Activated CD4-positive, alpha-beta T cell treated with anti-CD3 and anti-CD28 coated beads, Interleukin-2, amount 50 U/mL, for 1 hour (primary cell): ENCODE measurements around the gene TNS1.

ENCODE experiments used
- DNase-seq: peaks from one replicate; pipeline ENCODE4 v3.0.0-alpha.2; 2020

Gene TNS1

DNA sequence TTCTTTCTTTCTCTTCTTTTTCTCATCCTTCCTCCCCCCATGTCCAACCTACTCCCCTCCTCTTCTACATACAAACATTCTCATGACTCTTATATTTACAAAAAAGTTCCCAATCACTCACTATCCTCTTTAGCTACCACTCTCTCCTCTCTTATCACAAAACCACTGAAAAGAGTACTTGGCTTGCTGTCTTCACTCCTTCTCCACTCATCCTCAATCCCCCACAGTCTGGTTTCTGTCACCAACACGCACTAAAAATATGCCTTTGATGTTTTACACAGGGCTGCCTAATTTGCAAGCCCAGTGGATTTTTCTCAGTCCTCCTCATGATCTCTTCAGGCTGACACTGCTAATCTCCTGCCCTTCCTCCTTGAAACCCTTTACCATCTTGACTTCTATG, 159.5 kb downstream of the TNS1 start:
- DNase-seq = no peak

DNA sequence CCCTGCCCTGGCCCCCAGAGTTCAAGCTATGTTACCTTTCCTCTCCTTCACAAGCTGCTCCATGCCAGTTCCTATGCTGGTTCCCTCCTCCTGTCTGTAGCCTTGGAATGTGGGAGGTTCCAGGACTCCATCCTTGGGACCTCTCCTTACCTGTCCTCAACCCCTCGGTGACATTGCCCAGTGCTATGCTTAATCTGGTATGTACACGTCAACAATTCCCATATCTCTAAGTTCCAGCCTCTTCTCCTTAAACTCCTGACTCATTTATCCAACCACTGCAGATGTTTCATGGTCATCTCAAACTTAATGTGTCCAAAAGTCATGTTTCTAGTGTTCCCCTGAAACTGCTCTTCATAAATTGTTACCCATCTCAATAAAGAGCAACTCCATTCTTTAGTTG, 160.8 kb downstream of the TNS1 start:
- no peak for DNase-seq

DNA sequence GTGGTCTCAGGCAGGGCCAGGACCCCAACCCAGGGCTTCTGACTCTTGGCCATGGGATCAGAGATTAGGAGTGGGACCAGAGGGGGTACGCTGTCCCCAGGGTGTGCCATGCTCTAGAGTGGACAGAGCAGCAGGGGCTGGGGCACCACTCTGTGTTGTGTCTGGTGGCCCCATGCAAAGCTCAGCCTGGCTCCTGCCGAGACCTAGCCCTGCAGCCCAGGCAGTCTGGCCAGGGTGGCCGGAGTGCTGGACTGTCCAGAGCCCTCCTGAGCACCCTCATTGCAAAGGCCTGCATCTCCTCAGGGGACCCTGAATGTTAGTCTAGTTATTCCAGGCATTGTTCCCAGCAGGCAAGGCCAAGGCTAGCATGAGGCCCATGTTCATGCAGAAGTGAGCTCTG, 162.3 kb downstream of the TNS1 start:
- DNase-seq = no peak

DNA sequence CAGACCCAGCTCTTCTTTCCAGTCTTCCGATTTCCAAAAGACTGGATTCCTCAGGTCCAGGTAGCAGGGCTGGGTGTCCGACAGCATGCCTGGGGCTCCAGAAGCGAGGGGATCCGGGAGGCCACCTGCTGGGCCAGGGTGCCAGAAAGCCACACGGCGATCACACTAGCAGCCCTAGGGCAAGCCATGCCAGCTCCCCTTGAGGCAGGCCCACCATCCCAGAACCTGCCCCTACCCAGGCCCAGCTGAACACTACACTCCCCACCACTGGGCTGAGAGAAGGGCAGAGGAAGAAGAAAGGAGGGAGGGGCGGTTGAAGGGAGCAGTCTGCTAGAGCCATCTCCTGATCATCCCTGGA, 163.1 kb downstream of the TNS1 start:
- DNase-seq = no peak

DNA sequence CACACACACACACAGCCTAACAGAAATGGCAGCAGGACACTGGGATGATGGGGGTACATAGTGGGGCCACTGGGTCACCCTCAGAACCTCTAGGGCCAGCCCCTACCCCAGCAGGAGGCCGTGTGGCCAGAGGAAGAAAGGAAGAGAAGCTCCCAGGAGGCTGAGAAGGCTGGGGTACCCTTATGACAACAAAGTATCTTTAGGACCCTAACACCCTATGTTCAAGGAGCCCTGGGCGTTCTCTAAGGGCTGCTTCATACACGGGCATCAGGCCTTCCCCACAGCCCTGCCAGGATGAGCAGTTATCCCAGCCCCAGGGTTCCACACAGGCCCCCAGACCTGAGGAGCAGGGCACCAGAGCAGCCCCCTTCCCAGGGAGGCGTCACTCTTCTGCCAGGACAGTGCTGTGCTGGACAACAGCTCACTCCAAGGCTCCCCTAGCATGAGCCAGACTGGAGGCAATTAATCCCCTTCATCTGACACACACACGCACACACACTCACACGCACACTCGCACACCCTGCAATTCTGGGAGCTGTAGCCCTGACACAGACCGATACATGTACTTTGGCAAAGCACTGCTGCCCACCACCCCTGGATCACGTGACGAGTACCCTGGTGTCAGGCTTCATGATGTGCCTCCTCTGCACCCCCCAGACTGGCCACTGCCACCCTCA, 163.6 kb downstream of the TNS1 start:
- DNase-seq = no peak

DNA sequence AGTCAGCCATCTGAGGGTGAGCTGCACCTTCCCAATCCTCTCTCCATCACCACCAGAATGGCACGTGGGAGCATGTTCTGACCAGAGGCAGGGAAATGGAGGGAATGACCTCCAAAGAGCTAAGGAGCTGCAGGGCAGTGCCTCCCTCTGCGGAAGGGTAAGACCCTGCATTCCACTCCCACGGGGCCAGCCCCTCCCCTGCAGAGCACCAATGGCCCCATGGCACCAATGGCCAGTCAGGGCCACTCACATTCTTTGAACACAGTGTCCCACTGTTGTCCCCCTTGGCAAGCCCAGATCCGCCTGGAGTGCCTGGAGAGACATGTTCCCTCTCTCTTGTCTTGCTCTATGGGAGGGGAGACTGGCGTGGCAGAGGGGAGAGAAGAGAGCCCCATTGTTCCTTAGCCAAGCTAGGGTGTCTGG, 164.4 kb downstream of the TNS1 start:
- no peak for DNase-seq

DNA sequence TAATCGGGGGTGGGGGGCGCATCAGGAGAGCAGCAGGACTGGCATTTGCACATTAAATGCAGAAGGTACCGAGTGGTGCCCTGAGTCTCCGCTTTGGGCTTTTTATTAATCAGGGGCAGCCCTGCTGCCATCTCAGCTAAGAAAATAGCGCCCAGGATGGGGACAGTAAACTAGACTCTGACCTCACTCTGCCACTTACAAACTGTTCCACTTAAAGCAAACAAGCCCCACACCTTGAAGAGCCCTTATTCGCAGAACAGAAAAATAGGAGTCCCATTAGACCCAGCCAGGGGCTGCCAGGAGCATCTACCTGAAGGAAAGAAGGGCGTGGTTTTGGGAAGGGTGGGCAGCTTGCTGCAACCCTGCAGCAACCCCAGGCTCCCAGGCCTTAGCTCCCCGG, 165.3 kb downstream of the TNS1 start:
- no peak for DNase-seq

DNA sequence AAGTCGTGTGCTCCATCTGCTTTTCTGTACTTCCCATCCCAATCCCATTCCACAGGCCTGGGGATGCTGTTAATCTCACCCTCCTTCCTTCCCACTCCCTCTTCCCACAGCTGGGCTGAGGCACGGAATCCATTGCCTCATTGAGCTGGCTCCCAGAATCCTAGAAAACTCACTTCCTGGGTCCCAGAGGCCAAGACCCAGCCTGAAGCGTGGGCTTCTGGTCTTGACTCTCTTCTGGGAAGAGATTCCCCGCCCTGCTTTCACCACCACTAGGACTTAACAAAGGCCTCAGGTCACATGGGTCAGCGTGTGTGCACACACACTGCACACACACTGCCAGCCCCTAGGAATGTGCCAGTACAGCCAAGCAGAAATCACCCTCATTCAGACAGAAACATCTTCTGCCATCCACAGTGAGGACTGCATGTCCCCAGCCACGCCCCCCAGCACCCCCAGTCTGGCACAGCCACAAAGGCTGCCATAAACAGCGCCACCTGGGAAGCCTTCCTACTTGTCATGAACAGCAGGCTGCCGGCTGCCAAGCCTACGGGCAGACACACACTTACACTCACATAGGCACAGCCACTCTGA, 165.8 kb downstream of the TNS1 start:
- no peak for DNase-seq

DNA sequence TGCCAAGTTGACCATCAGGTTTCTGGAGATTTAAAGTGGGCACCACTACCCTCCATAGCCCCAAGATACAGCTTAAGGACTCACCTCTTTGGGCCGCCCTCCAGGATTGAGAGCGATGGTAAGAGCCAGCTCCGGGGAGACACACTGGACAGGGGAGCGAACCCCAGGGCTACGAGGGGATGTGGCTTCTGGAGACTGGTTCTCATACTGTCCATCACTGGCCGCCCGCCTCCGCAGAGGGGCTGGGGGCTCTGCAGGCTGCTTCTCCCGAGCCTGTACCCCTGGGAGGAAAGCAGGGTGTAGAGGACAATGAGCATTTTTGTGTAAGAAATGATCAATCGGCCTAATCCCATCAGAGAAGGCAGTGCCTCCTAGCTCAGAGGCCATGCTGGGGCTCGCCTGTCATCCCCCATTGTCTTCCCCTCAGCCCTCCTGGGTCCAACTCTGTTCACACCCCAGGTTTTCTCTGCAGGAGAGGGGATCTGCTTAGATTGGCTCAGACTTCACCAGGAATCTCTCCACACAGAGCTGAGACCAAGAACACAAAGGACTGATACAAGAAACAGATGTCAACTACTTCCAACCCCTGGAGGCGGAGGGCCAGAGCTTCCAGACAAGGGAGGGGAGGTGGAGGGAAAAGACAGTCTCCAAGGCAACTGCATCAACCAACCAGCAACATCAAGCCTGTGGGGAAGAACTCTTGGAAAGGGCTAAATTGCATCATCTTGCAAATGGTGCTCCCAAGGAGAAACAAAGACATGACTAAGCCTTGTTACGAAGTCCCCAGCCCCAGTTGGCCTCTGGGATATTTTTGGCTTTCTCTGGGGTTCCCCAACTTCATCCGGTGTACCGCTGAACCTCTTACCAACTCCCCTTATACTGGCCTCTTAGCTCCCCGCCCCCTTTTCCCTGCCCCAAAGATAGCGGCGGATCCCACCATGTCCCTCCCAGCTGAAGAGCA, 166.6 kb downstream of the TNS1 start:
- no peak for DNase-seq

DNA sequence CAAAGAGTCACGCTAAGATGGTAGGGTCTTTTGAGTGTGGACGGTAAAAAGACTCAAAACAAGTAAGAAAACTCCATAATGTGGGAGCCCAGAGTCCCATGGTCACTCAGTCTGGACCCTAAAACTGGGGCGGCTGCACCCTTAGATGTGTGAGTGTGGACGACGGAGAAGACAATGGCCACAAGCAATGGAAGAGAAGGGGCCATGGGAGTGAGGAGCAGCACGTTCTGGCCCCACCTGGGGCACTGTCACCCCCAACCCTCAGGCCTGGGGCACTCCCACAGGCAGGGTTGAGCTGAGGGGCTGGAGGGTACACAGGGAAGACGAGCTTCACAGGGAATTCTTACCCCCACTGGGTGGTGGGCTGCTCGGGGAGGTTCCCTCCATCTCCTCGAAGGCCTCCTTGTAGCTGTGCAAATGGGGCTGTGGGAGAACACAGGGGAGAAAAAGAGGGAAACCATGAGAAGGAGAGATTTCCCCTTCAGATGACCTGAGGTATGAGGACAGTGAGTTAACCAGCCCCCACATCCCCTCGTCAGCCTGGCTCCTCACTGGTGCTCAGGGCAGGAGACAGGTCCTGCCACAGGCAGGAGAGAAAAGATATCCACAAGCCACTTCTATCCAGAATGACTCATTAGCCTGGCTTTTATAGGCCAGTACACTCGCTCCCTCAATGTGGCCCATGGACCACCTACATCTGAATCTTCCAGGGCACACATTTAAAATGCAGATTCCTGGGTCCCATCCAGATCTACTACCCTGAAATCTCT, 167.9 kb downstream of the TNS1 start:
- no peak for DNase-seq

DNA sequence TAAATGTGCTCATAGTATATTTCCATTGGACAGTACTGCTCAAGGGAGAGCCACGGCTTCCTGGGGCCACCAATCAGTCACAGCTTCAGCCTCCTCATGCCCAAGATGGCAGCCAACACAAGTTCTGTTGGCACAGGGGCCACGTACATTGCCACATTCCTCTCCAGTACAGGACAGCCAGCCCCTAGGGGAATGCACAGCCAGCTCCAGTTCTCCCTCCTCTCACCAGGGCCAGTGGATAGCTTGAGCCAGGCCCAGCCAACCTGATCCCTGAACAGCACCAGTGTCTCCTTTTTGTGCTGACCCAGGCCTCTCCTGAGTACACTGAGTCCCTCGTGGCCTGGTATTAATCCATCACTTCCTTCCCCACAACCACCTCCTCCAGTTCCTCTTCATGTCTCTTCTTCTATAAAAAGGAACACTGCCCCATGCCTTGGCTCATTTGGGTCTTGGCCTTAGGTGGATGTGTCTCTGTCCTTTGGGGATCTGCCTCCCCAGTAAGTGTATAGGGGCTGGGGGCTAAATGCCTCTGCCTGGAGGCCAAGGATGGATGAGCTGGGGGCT, 168.7 kb downstream of the TNS1 start:
- DNase-seq = no peak

DNA sequence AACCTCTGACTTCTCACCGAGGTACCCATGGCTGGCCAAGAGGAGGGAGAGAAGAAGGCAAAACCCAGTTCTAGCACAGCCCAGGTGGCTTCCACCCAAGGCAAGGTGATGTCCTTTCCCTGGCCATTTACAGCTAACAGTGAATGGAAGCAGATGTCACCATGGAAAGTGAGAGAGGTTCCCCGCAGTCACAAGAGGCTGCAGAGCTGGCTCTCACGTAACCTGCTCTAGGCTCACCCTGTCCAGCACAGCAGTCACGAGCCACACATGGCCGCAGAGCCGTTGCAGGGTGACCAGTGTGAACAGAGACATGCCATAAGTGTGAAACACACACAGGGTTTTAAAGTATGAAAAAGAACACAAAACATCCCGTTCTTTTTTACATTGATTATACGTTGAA, 169.4 kb downstream of the TNS1 start:
- no peak for DNase-seq

DNA sequence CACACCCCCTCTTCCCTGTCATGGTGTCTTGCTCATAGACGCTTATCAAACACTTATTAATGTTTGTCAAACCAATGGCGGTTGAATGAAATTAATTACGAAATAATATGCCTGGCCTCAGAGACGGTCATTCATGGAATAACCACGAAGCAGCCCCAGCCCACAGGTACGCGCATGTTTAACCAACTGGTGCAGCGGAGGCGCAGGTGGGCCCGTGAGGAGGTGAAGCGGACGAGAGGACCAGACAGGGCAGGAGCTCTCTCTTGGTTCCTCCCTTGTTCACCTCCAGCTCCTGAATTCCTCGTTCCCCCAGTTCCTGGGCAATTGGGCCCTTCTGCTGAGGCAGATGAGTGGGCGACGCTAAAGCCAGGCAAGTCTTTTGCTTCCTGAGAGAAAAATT, 169.8 kb downstream of the TNS1 start:
- no peak for DNase-seq

DNA sequence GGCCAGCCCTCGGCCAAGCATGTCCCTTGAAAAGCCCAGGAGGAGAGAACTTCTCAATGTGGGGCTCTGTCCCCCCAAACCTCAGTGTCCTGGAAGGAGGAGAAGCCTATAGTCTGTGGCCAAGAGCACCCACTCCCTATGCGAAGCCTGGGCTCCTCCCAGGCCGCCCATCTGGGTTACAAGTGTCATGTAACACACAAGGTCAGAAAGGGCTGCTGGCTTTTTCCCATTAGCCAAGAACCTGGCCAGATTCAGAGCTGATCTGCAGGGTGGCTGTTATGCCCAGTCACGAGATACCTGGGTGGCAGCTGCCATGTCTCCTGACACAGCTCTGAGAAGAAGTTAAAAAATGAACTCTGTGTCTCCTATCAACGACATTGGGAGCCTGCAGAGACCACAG, 170.7 kb downstream of the TNS1 start:
- no peak for DNase-seq

DNA sequence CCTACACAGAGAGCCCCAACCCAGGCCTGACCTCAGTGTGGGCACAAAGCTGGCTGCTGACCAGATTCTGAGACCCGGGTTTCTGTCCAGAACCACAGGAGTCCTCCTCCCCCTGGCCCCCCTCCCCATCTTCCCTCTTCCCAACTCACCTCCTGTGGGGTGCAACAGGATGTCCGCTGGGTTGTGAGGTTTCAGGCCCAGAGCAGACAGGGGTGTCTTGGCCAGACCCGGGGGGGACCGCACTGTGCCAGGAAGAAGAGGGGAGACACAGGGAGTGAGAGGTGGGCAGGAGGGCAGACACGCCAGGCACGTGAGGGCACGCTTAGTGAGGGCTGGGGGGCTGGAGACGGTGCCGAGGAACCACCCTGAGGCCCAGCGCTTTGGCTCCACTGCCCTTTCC, 171.5 kb downstream of the TNS1 start:
- DNase-seq = no peak

DNA sequence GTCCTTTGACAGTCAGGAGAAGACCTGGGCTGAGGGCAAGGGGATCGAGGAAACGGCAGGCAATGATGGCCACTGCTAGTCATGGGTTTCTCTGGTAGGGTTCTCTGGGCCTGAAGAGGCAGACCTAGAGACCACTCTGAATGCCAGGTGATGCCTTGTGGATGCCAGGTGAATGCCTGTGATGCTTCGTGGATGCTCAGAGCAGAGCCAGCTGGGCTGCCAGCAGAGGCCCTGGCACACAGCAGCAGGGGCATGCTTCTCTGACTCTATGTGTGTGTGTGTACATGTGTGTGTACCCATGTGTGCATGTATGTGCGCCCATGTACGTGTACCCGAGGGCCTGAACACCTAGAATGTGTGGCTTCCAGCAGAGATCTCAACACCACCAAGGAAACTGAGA, 172.0 kb downstream of the TNS1 start:
- no peak for DNase-seq

DNA sequence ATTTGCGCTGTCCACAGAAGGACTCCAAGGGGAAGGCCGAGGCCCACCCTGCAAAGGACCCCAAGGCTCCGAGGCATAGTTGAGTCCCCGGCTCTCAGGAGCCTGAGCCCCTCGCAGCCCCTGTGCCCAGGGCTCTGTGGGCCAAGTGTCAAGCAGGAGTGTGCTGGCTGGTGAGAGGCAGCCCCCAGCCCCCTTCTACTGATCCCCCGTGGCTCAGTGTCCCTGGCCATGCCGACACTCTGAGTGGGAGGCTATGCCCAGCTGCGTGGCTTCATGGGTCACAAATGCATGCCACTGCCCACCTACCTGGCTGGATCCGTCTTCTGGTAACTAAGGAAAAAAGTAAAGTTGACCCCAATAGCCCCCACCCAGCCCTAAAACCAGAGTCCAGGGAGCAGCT, 172.7 kb downstream of the TNS1 start:
- DNase-seq = no peak

DNA sequence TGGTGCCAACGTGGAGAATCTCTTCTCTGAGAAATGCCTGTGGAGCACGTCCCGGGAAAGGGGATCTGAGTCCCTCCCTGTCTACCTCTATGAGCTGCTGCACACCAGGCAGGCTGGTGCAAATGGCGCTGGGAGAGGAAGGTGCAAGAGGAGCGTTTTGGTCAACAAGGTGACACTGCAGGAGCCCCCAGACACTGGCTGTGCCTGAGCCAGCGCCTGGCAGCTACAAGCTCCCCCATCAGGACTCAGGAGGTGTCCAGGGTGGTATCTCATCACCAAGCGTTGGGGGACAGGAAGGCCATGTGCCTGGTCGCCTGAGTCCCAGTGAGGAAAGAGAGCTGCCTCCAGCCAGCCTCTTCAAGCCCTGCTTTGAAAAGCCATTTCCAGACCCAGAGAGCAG, 173.4 kb downstream of the TNS1 start:
- no peak for DNase-seq

DNA sequence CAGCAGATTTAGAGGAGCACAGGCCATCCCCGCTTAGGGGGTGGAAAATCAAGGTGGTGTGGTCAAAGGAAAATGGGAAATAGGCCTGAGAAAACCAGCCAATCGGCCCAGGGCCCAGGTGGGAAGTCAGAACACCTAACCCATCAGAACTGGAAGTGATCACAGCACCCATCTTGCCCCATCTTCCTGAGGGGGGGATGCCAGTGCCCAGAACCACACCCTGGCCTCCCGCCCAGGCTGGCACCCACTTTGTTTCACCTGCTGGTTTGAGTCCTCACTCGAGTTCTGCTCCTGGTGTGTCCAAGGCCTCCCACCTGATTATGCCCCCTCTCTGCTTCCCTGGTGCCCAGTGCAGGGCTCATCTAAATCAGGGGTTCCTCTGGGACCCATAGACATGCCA, 174.5 kb downstream of the TNS1 start:
- DNase-seq = no peak

DNA sequence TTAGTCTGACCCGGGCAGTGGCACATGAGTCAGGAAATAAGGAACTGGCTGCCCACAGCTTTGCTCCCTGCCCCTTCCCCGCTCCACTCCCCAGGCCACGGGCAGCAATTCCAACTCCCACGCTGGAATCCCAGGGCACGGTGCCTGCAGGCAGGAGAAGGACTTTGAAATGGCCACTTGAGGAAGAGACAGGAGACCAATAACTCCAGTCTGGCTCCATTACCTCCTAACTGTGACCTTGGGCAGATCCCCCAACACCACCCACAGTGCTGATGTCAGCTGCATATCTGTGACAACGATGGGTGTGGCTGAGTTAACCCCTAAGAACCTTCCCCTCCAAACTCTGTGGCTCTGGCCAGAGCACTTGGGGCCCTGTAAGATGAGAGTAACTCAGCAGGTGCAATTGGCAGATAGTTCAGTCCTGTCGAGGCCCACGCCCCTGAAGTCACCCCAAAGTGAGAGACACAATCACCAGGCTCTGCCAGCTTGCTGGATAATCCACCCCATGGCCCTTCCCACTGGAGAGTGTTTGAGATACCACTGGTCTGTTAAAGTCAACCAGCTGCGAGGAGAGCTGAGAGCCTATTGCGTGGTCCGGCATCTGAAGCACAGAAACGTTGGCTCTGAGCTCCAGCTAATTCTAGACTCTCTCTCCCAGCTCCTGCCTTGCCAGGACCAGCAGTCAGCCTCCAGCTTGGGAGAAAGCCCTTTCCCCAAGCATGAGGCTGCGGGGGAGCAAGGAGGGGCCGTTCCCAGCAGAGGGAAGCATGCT, 175.2 kb downstream of the TNS1 start:
- DNase-seq = no peak

DNA sequence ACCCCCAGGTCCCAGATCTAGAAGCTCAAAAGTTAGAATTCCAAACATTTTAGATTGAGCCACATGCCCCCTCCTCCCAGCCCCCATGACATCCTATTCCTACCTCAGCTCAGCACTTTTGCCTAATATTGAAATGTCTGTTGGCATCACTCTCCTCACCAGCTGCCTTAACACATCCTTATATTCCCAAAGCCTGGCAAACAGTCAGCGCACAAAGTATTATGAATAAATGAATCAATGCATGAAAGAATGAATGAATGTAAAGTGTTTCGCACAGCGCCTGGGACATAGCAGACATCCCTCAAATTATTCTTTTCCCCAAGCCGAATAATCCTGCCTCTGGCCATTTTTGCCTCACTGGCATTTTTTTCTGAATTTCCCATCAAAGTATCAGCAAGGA, 175.8 kb downstream of the TNS1 start:
- no peak for DNase-seq

DNA sequence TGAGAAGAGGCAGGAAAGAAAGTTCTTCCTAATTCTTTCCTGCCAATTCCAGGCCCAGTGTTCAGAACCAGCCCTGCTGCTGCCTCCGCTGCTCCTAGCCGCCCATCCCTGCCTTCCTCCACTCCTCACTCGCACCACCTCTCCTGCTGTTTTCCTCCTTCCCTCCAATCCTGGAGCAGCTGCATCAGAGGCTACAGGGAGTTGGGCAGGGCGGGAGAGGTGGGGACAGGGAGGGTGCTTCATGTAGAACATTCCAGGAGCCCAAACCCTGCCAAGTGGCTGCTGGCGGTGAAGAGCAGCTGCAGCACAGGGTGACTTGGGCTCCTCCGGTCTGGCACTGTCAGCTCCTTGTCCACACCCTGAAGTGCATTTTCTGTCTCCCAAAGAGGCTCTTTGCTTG, 176.3 kb downstream of the TNS1 start:
- DNase-seq = no peak
